ENCODE measurements around the gene CAPG. TPM values are rescaled to one million over a fixed set of nuclear protein-coding genes. Genes with fewer than 3 reads are reported as not detected.

Gene CAPG
- total RNA-seq, 2 experiments from 2014 or later: 8.1 to 9.8 TPM

DNA sequence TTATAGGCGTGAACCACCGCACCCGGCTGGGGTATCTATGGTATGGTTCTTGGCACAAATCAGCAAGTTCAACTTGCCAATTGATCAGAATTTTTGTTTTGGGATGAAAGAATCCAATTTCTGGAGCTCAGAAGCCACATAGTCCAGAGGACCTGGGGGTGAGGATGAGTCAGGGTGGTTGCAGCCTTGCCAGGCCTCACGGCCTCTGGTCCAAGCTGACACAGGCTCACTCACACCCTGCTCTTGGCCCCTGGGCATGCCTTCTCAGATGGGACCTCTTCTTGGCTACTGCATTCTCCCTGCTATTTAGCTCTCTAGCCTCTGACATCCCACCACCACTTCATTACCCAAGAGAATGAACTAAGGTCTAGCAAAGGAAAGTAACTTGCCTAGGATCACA is 16.3 kb downstream of the CAPG start:
- TF ChIP-seq, protein P1, sequence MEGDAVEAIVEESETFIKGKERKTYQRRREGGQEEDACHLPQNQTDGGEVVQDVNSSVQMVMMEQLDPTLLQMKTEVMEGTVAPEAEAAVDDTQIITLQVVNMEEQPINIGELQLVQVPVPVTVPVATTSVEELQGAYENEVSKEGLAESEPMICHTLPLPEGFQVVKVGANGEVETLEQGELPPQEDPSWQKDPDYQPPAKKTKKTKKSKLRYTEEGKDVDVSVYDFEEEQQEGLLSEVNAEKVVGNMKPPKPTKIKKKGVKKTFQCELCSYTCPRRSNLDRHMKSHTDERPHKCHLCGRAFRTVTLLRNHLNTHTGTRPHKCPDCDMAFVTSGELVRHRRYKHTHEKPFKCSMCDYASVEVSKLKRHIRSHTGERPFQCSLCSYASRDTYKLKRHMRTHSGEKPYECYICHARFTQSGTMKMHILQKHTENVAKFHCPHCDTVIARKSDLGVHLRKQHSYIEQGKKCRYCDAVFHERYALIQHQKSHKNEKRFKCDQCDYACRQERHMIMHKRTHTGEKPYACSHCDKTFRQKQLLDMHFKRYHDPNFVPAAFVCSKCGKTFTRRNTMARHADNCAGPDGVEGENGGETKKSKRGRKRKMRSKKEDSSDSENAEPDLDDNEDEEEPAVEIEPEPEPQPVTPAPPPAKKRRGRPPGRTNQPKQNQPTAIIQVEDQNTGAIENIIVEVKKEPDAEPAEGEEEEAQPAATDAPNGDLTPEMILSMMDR (conservative IDR thresholded peaks at IDR 0.05; ENCODE audit: low read length): no peak
- TF ChIP-seq EZH2phosphoT487 (IDR thresholded peaks at IDR 0.05; ENCODE audit: borderline replicate concordance, low read depth, low read length): no peak
- H3K4me3 ChIP-seq (ENCODE audit: low read depth, low read length, poor library complexity, severe bottlenecking): no peak overlapping the region
- H2AFZ ChIP-seq (ENCODE audit: low read length): no peak overlapping the region
- ChIA-PET POLR2A (interaction anchor here (0.6 to 1.0 kb wide), 2 partner anchors 24 to 180 kb away, joined by 3 read pairs; partner anchors contain the start of gene SH2D6), CTCF (ENCODE audit: unreplicated experiment) (no interaction called here)
- no peaks in the 10 kb centered on the region for H3K36me3 ChIP-seq (ENCODE audit: insufficient read depth, low read length)
- H3K4me1 ChIP-seq (ENCODE audit: insufficient read depth, low read length, poor library complexity, severe bottlenecking): peaks cover 8% of the 10 kb centered on the region
- no peak for DNase-seq (ENCODE audit: low spot score)
- no peaks in the 10 kb centered on the region for H3K9me3 ChIP-seq (ENCODE audit: low read length)
- intact Hi-C loops (cut with micrococcal nuclease; ENCODE audit: unreplicated experiment): no loop called here
- H3K4me2 ChIP-seq (ENCODE audit: low read length): no peak overlapping the region
- no TSS peak for BruUV-seq (replicated peaks)
- H4K20me1 ChIP-seq (ENCODE audit: insufficient read depth, low read length): no peaks in the 10 kb centered on the region
- no peak overlapping the region for H3K27ac ChIP-seq (ENCODE audit: low read depth, low read length, poor library complexity, severe bottlenecking)
- no peaks in the 10 kb centered on the region for H3K9me2 ChIP-seq (ENCODE audit: insufficient read depth, low read length)
- no peaks in the 10 kb centered on the region for H3K79me2 ChIP-seq (ENCODE audit: insufficient read depth, low read depth, low read length)

DNA sequence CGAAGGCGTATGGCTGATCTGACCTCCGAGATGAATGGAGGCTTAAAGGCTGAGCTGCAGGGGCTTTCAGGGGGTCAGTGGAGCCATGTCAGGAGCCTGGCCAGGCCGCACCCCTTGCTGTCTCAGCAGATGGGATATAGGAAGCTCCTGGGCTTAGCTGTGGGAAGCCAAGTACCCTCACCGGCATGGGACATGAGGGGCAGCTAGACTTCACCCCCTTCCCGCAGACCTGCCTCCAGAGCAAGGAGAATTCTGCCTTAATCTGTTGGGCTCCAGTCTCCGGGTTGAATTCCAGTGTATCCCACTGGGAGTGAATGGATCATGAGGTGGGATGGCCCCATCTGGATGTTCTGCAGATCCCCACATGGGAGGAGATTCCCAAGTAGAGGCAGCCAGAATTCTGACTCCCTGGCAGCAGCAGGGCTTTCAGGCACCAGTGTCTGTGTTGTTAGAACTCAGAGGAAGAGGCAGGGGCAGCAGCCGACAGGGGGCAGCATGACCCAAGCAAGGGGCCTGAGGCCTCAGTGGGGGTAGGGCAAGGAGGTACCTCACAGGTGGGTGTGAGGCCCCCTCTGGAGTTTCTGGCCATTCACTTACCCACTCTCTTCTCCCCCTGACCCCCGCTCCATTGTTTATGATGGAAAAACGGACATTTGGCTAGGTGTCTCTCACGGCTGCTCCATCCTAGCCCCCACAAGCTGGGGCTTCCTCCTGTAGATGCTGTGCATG is 19.1 kb downstream of the CAPG start:
- H3K36me3 ChIP-seq (ENCODE audit: insufficient read depth, low read length): 0 out of 2 replicates have a peak, but pooled peaks cover 3% of the 10 kb centered on the region
- ChIA-PET CTCF (ENCODE audit: unreplicated experiment) (no interaction called here), POLR2A (interaction anchor here (0.6 to 0.8 kb wide), 2 partner anchors 64 to 780 kb away, joined by 4 to 5 read pairs; no protein-coding TSS in a partner anchor)

More for the DNA sequence above, 19.1 kb downstream of the CAPG start:
- no peaks in the 10 kb centered on the region for H4K20me1 ChIP-seq (ENCODE audit: insufficient read depth, low read length)
- BruUV-seq (replicated peaks): no TSS peak
- H3K9me3 ChIP-seq (ENCODE audit: low read length): no peaks in the 10 kb centered on the region
- no peaks in the 10 kb centered on the region for H3K79me2 ChIP-seq (ENCODE audit: insufficient read depth, low read depth, low read length)
- peak; percentile 52 for DNase-seq (ENCODE audit: low spot score)
- H3K27ac ChIP-seq (ENCODE audit: low read depth, low read length, poor library complexity, severe bottlenecking): no peak overlapping the region
- no peak for TF ChIP-seq EZH2phosphoT487 (IDR thresholded peaks at IDR 0.05; ENCODE audit: borderline replicate concordance, low read depth, low read length)
- TF ChIP-seq, protein P1 (conservative IDR thresholded peaks at IDR 0.05; ENCODE audit: low read length): peak; percentile 80
- H3K4me2 ChIP-seq (ENCODE audit: low read length): no peak overlapping the region
- no peak overlapping the region for H3K4me3 ChIP-seq (ENCODE audit: low read depth, low read length, poor library complexity, severe bottlenecking)
- peaks cover 8% of the 10 kb centered on the region for H3K4me1 ChIP-seq (ENCODE audit: insufficient read depth, low read length, poor library complexity, severe bottlenecking)
- intact Hi-C loops (cut with micrococcal nuclease; ENCODE audit: unreplicated experiment): loop anchor here (1.0 kb wide), 1 partner anchor 161 kb away; no protein-coding TSS in a partner anchor
- H3K9me2 ChIP-seq (ENCODE audit: insufficient read depth, low read length): no peaks in the 10 kb centered on the region
- no peak overlapping the region for H2AFZ ChIP-seq (ENCODE audit: low read length)
